DMS 273 (cell line): ENCODE data around the gene CCNY.

Experiments used
- DNase-seq: peaks from one replicate; lab custom pipeline; 2025; ENCODE audit not compliant: unreplicated experiment; lab: John Stamatoyannopoulos, UW

Gene CCNY

DNA sequence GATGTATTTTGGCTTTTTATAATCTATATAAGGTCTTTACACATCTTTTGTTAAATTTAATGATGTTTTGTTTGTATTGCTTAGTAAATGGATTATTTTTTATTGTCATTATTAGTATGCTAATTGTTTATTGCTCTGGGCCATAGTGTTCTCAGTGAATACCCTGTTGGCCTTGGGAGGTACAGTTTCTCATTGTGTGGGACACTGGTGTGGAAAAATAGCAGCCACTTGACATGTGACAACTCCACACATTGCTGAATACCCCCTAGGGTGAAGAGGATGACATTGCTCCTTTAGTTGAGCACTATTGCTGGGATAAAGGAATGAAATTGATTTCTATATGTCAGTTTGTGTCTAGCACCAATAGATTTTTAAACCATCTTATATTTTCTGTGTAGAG is 130.9 kb downstream of the CCNY start:
- no peak for DNase-seq

DNA sequence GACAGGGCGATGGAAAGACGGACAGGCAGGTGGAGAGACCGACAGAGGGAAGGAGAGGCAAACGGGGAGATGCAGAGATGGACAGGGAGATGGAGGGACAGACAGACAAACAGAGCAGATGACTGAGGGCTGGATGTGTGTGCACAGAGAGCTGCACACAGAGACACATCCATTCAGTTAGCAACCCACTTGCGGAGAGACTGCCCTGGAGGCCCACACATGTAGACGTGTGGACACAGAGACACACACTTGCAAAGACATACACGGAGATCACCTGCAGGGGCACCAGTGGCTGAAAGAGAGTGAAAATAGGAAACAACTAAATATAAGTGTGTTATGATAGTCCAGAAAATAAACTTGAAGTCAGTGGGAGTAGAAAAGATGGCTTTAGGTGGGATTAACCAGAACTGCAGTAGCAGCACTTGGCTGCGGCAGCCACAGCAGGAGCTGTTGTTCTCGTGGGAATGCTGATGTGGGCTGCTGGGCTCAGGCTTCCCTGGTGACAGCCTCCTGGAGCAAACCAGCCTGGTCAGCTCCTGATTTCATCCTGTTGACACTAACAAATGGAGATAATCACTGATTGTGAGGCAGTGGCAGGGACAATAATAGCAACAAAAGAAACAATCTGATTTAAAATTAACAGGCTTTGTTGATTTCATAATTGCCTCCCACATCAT is 134.1 kb downstream of the CCNY start:
- no peak for DNase-seq

DNA sequence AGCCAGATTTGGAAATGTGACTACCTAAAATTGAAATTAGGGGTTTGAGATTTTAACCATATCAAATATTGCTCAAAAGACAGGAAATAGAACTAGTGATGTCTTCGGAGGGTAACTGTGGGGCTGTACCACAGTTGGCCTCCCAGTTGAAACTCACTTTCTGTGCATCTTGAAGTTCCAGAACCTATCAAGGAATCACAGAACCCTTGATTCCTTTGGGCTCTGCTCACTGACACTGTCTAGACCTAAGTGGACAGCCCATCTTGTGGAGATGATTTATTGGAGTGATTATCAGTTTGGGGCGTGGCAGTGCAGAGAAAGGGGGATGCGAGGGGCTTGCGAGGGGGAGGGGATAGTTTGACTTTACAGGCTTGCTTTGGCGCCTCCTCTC is 134.6 kb downstream of the CCNY start:
- DNase-seq = no peak

DNA sequence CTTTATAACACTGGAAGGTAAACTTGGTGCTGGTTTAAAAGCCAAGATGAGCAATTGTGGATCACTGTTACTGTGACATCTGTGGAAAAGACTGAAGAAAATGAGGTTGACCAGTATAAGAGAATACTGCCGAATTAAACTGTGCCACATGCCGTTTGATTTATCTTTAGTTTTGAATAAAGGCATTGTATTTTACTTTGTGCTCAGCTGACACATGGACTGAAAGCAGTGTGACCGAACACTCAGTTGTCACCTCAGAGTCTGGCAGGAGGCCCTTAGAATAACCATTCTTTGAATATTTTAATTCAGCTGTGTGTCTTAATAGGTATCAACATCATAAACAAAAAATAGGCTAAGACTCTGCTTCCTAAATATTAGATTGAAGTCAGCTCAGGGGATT is 135.1 kb downstream of the CCNY start:
- no peak for DNase-seq

DNA sequence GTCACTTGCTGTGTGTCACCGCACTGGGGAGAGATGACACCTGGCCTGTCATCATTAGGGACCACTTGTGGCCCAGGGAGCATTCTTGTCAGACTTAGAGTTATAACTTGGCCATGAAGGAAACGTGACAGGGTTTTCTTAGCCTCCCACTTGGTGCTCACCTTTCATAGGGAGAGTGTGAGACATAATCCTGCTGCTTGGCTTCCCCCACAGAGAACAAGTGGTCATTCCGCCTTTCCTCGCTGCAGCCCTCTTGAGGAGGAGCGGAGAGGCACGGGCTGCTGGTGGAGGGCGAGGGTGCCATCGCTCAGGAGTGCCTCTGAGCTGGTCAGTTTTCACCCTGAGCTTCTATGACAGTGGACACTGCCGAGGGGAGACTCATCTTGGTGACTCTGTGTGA is 143.8 kb downstream of the CCNY start:
- peak; percentile 9 for DNase-seq

DNA sequence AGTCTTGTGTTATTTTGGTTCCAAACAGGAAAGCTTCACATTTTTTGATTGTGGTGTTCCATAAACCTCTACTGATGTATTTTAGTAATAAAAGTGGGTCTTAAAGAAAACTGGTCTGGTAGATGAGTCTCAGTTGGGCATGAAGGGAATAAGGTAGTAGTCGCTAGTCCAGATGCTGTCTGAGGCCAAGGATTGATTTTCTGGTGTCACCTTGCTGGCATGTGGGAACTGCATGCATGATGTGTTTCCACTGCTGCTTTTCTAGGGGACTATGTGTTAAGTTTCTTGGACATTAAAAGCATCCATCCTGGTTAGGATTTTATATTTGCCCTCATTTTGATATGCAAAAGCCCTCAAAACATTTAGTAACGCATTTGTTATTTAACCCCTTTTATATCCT is 145.1 kb downstream of the CCNY start:
- DNase-seq = peak; percentile 18

DNA sequence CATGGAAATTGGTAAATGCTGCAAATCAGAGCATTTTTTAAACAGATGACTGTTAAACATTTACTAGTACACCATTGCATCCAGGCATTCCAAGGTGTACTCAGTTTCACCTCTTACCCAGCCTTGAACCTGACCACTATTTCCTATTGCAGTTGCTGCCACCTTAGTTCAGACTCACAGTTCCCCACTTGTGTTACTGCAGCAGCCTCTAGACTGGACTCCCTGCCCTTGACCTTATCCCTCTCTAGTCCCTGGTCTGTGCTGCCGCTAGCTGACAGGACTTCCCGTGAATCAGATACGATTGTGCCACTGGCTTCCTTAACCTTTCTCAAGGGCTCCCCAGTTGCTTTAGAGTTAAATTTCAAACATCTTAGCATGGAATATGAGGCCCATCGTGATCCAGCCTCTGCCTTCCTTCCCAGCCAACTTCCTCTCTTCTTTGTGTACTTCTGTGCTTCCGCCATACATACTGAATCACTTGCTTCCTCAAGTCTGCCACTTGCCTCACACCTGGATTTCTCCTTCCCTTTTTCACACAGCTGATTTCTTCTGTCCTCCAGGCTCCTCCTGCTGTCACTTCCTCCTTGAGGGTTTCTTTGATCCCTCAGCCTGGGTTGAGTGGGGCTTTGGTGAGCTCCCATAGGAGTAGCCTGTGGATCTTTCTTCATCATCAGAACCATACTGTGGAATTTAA is 150.1 kb downstream of the CCNY start:
- DNase-seq = no peak

DNA sequence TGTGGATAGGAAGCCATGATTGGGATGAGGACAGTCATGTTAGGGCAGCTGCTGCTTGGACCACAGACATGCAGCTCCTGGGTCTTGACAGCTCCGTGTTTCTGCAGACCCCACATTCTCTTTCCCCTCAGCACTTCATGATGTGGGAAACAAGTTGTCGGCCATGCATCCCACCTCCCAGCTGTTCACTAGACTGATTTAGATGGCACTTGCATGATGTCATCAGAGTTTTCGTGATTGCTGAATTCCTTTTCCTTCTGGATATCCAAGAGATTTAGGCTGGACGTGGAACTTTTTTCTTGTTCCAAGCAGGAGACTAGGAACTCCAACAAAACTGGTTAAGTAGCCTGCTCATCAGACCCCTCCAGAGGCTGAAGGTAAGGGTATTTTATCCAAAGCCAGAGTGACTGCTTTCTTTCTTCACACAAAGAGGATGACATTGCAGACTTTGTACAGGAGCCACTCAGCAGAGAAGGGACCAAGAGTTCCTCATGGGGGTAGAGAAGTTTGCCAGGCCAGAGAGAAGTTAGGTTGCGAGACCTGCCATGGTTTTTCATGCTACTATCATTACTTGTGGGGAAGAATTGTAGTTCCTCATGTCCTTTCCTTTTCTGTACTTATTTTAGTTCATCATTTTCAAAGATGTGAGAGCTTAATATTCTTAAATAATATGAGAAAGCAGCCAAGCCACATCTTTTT is 151.2 kb downstream of the CCNY start:
- DNase-seq = no peak

DNA sequence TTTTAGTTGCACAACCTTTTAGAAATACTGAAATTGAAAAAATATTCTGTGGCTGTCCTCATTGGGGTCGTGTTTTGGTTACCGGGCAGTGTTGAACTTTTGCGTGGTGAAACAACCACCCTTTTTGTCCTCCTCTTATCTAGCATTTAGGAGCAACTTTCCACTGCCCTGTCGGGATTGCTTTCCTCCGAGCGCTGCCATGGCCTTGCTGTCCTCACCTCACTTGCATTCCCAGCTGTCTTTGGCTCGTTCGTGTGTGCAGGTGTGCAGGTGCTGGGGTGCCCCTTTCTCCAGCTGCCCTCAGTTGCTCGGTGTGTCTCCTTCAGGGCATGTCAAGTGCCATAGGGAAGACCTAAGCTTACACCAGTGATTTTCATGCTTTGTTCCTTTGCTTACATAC is 151.9 kb downstream of the CCNY start:
- no peak for DNase-seq

DNA sequence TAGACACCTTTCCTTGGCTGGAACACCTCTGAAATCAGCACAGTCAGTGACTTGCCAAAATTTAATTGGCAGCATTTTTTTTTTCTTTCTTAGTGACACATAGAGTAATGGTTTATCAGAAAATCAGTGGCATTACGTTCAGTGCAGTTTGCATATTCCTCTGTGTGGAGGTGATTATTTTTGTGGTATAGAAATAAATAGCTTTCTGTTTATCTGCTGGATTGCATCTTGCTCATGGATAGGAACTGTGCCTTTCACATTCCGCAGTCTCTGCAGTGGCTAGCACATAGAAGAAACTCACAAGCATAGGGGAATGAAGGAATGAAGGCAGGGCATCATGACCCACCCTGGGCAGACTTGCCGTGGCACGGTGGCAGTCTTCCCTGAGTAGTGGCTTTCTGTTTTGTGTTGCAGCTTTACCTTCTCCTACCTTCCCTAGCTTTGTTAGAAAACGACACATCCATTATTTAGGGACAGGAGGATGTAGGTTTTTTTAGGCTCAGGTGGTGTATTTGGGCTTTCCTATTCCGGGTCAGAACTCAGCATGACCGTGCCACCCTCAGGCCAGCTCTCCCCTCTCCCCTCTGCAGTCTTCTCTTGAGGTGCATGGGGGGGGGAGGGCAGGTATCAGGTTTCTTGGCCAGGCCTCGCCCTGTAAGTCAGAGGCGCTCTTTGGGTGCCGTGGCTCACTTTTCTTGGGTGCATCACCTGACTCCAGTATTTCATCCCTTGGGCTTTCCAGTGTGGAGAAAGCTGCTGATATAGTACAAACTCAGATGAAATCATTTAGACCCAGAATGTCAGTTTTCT is 156.3 kb downstream of the CCNY start:
- no peak for DNase-seq

DNA sequence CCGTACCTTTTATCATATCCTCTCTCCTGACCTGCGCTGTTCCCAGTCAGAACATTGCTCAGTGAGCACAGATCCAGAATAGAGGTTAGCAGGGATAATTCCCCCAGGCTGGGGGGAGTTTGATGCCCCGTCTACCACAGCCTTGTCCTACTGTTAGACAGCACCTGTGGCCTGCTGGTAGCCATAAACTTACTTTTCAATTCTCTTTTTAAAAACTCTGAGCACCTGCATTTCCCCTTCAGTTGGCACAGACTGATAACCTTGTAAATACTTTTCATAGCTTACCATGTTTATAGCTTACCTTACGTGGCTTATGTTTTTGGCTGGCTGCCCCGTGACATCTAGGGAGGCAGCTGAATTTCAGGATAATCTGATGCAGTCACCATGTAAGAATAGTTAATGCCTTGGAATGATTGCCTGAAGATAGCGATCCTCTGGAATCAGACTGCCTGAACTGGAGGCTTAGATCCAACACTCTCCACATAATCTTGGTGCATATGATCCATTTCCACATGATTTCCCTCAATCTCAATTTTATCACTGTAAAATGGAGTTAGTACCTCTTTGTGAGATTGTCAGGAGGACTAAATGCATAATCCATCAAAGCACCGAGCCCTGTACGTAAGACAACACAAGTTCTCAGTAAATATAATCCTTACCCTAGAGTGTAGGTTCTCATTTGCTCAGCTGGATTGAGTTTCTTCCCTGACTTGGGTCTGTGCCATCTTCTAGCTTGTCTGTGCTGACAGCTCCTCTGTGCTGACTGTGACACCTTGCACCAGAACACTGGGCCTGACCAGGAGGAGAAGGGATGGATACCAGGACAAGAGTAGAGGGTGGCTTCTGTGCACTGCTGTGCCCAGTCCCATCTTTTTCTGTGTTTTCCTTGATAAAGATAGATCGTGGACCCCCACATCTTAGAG is 157.1 kb downstream of the CCNY start:
- peak; percentile 6 for DNase-seq

DNA sequence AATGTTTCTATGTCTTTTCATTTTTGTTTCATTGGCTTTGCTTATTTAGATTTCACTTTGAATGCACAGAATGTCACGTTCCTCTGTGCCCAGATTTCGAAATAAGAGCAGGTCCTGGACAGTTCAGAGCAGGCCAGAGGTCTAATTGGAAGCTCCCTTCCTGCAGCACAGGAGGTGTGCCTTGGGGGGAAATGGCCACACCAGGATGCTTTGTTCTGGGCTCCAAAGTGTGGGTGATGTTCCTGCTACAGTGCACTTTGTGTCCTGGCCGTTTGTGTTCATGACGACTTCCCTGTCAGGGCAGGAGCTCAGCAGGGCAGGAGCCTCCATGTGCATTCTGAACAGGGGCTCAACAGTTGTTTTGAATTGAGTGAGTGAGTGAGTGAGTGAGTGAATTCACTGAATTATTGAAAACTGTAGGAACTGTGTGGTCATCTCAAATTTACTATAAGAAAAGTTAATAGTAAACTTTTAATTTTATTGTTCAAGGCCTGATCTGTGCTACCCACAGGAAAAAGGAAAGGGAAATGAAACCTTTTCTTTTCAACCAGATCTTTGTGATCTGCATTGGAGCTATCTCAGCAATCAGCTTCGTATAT is 159.3 kb downstream of the CCNY start:
- DNase-seq = no peak

DNA sequence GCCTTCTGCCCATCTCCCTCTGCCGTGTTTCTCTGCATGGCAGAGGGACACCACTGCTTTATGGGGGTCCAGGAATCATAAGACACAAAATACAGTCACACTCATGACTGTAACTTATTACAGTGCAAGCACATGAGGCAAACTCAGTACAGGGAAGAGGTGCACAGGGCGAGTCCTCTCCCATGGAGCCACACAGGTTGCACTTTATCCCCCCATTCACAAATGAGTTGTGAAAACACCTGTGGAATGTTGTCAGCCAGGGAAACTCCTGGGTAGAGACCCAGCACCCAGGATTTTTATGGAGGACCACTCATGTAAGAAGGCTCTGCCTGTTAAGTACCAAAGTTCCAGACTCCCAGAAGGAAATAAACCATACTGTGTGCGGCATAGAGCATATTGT is 161.6 kb downstream of the CCNY start:
- no peak for DNase-seq

DNA sequence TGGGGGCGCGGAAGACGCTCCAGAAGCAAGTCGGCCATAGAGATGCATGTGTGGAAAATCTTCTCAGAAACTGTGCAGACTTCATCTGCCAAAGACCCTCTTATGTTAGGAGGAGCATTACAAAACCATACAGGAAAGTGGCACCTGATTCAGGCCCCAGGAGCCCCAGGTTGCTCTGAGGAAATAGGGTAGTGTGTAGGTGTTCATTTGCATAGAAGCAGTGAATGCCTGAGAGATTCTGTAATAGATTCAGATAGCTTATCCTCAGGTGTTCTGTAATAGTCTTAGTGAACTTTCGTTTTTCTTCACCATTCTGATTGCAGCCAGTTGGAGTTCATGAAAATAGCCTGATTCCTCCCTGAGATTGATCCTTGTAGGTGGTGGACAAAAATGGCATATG is 162.4 kb downstream of the CCNY start:
- no peak for DNase-seq

DNA sequence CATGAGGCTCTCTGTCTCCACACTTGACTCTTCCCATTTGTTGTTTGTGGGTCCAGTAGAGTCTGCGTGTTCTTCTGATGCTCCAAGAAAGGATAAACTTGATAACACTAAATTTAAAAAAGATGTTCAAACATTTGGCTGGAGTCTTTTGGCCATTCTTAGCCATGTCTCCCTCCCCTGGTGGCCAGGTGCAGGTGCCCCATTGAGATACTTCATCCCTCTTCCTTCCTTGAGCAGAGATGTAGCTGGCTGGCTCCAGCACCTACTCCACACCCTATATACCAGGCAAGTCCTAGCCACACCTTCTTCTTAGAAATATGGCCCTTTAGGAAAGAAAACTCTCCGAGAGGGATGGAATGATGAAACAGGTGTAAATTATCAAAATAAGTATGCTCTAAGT is 165.6 kb downstream of the CCNY start:
- no peak for DNase-seq

DNA sequence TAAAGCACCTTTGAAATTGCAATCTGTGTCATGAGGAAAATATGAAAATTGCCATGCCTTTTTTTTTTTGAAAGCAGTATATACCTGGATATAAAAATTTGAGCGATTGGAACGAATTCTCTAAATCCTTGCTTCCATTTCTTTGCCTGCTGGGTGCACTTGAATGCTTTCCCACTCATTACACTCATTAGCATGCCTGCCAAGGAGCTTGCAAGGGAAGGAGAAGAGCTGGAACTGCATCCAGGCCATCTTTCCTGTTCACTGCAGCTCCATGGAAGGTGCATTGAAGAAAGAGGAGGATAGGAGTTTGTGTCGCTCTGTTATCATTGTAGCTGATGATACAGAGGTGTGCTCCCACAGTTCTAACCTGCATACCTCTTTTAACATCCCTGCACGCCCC is 166.4 kb downstream of the CCNY start:
- DNase-seq = no peak

DNA sequence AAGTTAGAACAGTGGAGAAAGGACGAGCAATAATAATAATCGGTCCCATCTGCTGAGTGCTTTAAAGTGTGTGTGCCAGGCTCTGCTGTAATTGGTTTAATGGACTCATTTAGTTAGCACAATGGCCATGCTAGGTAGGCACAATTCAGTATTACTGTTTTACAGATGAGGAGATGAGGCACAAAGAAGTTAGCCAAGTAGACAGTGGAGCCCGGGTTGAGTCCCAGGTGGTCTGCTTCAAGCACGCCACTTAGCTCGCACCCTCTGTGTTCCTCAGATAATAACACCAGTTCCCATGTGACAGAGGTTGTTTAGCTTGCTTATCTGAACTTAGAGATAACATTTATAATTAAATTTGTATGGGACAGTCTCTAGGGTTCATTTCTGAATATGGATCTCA is 167.3 kb downstream of the CCNY start:
- DNase-seq = no peak

DNA sequence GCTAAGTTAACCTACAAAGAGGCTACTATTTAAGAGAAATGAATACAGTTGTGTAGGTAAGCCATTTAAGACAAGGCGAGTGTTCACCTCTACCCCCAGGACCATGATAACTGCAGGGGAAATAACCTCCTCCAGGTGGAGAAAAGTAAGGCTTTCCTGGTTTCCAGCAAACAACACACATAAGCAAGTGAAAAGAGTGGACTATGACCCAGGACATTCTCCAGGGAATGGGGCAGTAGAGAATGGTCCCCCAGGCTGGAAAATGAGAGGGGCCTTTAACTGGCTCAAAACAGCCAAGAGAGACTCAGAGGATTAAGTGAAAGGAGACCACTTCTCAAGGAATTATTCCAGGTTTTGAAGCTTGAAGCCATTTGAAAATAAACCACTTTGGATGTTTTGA is 167.8 kb downstream of the CCNY start:
- DNase-seq = no peak

DNA sequence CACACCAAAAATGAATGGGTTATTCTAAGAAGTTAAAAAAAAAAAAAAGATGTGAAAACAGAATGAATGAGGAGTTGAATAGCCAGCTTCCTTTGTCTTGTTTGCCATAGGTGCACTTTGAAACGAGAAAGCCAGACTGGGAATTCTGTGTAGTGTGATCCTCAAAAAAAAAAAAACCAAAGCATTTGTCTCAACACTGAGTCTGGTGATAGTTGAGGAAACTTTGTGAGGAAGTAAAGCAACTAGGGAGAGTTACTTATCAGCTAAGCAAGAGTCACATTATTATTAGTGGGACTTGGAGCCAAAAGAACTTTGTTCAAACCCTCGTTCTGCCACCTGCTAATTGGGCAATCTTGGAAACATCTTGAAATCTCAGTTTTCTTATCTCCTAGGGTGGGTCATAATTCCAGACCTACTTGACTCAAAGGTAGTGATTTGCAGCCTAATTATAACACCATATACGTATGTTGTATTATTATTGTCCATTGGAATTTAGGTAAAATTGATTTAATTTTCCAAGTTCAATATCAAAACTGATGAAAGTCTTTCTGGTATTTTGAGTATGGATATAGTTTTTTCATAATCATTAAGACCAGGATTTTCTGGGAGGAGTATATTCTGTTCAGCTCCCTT is 169.0 kb downstream of the CCNY start:
- DNase-seq = no peak

DNA sequence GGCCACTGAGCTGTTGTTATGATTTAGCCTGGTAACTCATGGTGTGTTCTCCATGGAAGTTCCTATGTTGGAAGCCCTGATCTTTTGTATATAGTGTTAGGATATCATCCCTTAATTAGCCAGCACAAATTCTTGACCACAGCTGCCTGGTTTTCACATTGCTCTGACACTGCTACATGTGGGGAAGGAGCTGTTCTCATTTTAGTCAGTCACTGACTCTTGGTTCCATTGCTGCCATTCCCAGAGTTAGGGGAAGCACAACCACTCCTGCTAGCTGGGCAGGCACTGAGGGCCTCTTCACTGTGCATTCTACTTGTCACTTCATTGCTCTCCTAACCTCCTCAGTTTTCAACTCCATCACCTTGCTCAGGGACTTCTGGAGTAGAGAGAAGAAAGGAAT is 170.4 kb downstream of the CCNY start:
- no peak for DNase-seq
